ENCODE results near the gene ENTPD1.

Gene ENTPD1

GRCh38 chr10:95820363-95820762 is 64.4 kb downstream of the ENTPD1 start:
- no peak overlapping the region for H3K9ac ChIP-seq (ENCODE audit: low read length)
- H3F3A ChIP-seq (ENCODE audit: insufficient read depth, low read length), result no peaks in the 10 kb centered on the region
- no peak overlapping the region for H2AFZ ChIP-seq (ENCODE audit: low read length)
- H3K27me3 ChIP-seq (replicated peaks; ENCODE audit: insufficient read depth, low read length), result no peaks in the 10 kb centered on the region
- H3K79me2 ChIP-seq (ENCODE audit: low read length), result no peaks in the 10 kb centered on the region
- no peak for TF ChIP-seq EZH2phosphoT487 (IDR thresholded peaks at IDR 0.05; ENCODE audit: low read length)
- TF ChIP-seq, protein P1, sequence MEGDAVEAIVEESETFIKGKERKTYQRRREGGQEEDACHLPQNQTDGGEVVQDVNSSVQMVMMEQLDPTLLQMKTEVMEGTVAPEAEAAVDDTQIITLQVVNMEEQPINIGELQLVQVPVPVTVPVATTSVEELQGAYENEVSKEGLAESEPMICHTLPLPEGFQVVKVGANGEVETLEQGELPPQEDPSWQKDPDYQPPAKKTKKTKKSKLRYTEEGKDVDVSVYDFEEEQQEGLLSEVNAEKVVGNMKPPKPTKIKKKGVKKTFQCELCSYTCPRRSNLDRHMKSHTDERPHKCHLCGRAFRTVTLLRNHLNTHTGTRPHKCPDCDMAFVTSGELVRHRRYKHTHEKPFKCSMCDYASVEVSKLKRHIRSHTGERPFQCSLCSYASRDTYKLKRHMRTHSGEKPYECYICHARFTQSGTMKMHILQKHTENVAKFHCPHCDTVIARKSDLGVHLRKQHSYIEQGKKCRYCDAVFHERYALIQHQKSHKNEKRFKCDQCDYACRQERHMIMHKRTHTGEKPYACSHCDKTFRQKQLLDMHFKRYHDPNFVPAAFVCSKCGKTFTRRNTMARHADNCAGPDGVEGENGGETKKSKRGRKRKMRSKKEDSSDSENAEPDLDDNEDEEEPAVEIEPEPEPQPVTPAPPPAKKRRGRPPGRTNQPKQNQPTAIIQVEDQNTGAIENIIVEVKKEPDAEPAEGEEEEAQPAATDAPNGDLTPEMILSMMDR (IDR thresholded peaks at IDR 0.05; ENCODE audit: low read length), result no peak
- no peak for TF ChIP-seq EZH2 (optimal IDR thresholded peaks at IDR 0.05; ENCODE audit: low read depth, low read length)
- no peak overlapping the region for H3K4me2 ChIP-seq (ENCODE audit: low read depth, low read length)
- H4K20me1 ChIP-seq (ENCODE audit: insufficient read depth, low read length), result no peaks in the 10 kb centered on the region
- H3K9me2 ChIP-seq (replicated peaks; ENCODE audit: insufficient read depth, low read length), result no peaks in the 10 kb centered on the region
- no peaks in the 10 kb centered on the region for H3K36me3 ChIP-seq (replicated peaks; ENCODE audit: insufficient read depth, low read length)
- H3K4me1 ChIP-seq (ENCODE audit: low read length), result no peaks in the 10 kb centered on the region
- no peak overlapping the region for H3K4me3 ChIP-seq (ENCODE audit: low read length)
- no peak overlapping the region for H3K27ac ChIP-seq (ENCODE audit: low read length)
- no peak for DNase-seq
- H3K9me3 ChIP-seq (replicated peaks; ENCODE audit: insufficient read depth, low read length), result no peaks in the 10 kb centered on the region

GRCh38 chr10:95821720-95822119 is 65.8 kb downstream of the ENTPD1 start:
- DNase-seq, result no peak

GRCh38 chr10:95830044-95830443 is 74.1 kb downstream of the ENTPD1 start:
- Histone ChIP-seq H3K9me2 (replicated peaks; ENCODE audit: insufficient read depth, low read length) (no peaks in the 10 kb centered on the region), H3K4me3 (ENCODE audit: low read length) (no peak overlapping the region), H3K9ac (ENCODE audit: low read length) (no peak overlapping the region), H3K9me3 (replicated peaks; ENCODE audit: insufficient read depth, low read length) (no peaks in the 10 kb centered on the region), H2AFZ (ENCODE audit: low read length) (no peak overlapping the region), H3F3A (ENCODE audit: insufficient read depth, low read length) (no peaks in the 10 kb centered on the region), H3K4me1 (ENCODE audit: low read length) (no peaks in the 10 kb centered on the region), H3K27me3 (replicated peaks; ENCODE audit: insufficient read depth, low read length) (no peaks in the 10 kb centered on the region), H3K79me2 (ENCODE audit: low read length) (no peaks in the 10 kb centered on the region), H3K27ac (ENCODE audit: low read length) (no peak overlapping the region), H3K36me3 (replicated peaks; ENCODE audit: insufficient read depth, low read length) (no peaks in the 10 kb centered on the region), H4K20me1 (ENCODE audit: insufficient read depth, low read length) (no peaks in the 10 kb centered on the region), H3K4me2 (ENCODE audit: low read depth, low read length) (no peak overlapping the region)
- DNase-seq, result no peak
- no peak for TF ChIP-seq EZH2phosphoT487 (IDR thresholded peaks at IDR 0.05; ENCODE audit: low read length)
- TF ChIP-seq, protein P1 (IDR thresholded peaks at IDR 0.05; ENCODE audit: low read length), result no peak
- no peak for TF ChIP-seq EZH2 (optimal IDR thresholded peaks at IDR 0.05; ENCODE audit: low read depth, low read length)

More at GRCh38 chr10:95821720-95822119, 65.8 kb downstream of the ENTPD1 start:
- H2AFZ ChIP-seq (ENCODE audit: low read length), result no peak overlapping the region
- H3F3A ChIP-seq (ENCODE audit: insufficient read depth, low read length), result no peaks in the 10 kb centered on the region
- H4K20me1 ChIP-seq (ENCODE audit: insufficient read depth, low read length), result no peaks in the 10 kb centered on the region
- H3K27me3 ChIP-seq (replicated peaks; ENCODE audit: insufficient read depth, low read length), result no peaks in the 10 kb centered on the region
- H3K4me2 ChIP-seq (ENCODE audit: low read depth, low read length), result no peak overlapping the region
- no peaks in the 10 kb centered on the region for H3K9me2 ChIP-seq (replicated peaks; ENCODE audit: insufficient read depth, low read length)
- H3K36me3 ChIP-seq (replicated peaks; ENCODE audit: insufficient read depth, low read length), result no peaks in the 10 kb centered on the region
- H3K27ac ChIP-seq (ENCODE audit: low read length), result no peak overlapping the region
- H3K9me3 ChIP-seq (replicated peaks; ENCODE audit: insufficient read depth, low read length), result no peaks in the 10 kb centered on the region
- H3K79me2 ChIP-seq (ENCODE audit: low read length), result no peaks in the 10 kb centered on the region
- no peak overlapping the region for H3K9ac ChIP-seq (ENCODE audit: low read length)
- H3K4me1 ChIP-seq (ENCODE audit: low read length), result no peaks in the 10 kb centered on the region
- TF ChIP-seq, protein P1 (IDR thresholded peaks at IDR 0.05; ENCODE audit: low read length), result no peak
- TF ChIP-seq EZH2 (optimal IDR thresholded peaks at IDR 0.05; ENCODE audit: low read depth, low read length) (no peak), EZH2phosphoT487 (IDR thresholded peaks at IDR 0.05; ENCODE audit: low read length) (no peak)
- no peak overlapping the region for H3K4me3 ChIP-seq (ENCODE audit: low read length)

Measured in MM.1S (cell line).